ENCODE measurements around the gene SMOC2. TPM values are rescaled to one million over a fixed set of nuclear protein-coding genes. Genes with fewer than 3 reads are reported as not detected.
A peak's percentile ranks its signal among the peaks of the same experiment; 100 is the strongest.

Gene SMOC2
- total RNA-seq, 1 experiment from 2014 or later, result not detected

DNA sequence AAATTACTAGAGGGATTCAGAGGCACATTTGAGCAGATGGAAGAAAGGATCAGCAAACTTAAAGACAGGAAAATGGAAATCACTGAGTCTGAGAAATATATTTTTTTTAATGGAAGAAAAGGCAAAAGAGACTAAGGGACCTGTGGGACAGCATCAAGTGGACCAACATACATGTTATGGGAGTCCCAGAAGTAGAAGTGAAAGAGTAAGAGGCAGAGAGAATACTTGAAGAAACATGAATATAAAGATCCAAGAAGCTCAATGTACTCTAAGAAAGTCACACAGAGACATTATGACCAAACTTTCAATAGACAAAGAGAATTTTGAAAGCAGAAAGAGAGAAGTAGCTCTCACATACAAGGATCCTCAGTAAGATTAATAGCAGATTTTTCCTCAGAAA is 39.5 kb downstream of the SMOC2 start:
- DNase-seq (ENCODE audit: low read depth), result no peak

DNA sequence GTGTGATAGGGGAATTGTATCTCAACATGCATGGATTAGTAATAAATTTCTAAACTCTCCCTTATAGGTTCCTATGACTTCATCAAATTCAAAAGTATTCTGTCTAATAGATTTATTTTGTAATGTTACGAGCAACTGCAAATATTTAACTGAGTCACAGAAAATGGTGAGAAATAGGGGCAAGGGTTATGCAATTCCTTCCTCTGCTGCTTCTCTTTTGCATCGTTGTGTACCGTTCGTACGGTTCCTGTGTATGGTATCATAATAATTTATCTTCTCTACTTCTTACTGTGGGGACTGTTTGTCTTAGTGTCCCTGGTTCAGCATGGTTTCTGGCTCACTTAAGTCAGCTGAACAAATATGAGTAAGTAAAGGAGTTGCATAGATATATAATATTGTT is 44.8 kb downstream of the SMOC2 start:
- no peak for DNase-seq (ENCODE audit: low read depth)

- no peak for DNase-seq (ENCODE audit: low read depth)
These were observed 49.8 kb downstream of the SMOC2 start for GRCh38 chr6:168490757-168491156.

DNA sequence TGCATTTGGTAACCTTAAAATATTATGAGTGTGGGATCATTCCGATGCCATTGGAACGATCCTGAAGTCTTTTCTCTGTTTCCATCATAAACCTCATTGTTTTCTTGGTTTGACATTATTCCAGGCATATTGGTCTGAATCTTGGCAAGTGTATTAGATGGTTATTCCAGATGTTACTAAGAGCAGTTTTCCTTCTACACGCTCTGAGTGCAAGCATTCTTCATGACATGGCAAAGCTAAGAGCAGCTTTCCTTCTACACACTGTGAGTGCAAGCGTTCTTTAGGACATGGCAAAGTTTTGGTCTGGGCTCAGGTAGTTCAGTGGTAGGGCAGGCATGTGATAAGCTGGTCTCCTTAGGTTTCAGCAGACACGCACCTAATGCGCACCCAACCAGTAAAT is 53.0 kb downstream of the SMOC2 start:
- no peak for DNase-seq (ENCODE audit: low read depth)

DNA sequence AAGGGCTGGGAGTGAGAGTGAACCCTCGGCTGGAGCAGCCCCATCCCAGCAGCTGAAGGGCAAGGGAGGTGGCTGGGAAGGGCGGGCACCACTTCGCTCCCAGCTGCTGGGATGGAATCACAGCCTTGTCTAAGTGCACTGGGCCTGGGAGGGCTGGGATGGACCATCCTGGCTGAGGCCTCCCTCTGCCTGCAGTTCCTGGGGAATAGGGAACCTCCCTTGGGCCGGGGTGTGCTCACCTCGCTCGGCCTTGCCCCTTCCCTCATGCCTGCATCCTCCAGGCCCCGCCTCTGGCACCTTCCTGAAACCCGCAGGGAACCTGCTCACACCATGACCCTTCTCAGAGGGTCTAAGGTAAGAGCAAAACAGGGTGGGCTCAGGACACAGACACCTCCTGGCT is 53.7 kb downstream of the SMOC2 start:
- no peak for DNase-seq (ENCODE audit: low read depth)

GRCh38 chr6:168495133-168495532 is 54.1 kb downstream of the SMOC2 start:
- no peak for DNase-seq (ENCODE audit: low read depth)

GRCh38 chr6:168495636-168496035 is 54.7 kb downstream of the SMOC2 start:
- no peak for DNase-seq (ENCODE audit: low read depth)

DNA sequence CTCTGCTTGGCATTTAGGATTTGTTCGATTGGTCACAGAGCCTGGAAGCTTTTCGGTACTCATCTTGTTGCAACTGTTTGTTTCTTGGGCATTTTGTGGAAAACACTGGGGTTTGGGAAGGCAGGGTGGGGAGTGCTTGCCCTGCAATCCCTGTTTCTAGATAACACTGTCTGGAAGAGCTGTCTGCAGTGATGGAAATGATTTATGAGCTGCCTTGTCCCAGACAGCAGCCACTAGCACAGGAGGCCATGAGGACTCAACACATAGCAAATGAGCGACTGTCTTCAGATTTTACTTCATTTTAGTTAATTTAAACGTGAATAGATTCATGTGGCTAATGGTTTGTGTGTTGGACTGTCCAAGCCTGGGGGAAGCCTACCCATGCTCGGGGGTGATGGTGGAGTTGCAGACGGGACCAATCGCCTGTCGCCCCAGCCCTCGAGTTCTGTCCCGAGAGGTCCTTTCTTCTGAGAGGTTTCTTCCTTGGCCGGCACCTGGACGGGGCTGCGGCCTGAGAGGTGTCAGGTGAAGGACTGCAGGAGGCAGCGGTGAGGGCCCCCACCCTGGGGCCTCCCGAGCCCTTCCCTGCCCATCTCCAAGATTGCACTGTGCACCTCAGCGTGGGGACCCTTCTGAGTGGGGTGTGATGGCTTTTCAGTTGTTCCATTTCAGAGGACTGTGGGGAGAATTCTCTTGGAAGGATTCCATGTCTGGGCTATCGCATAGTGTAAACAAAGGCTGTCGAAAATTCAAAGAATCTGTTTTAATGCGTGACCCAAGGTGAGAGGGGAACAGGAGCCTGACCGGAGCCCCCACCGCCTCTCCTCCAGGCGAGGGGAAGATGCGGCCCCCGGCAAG is 55.4 kb downstream of the SMOC2 start:
- no peak for DNase-seq (ENCODE audit: low read depth)

DNA sequence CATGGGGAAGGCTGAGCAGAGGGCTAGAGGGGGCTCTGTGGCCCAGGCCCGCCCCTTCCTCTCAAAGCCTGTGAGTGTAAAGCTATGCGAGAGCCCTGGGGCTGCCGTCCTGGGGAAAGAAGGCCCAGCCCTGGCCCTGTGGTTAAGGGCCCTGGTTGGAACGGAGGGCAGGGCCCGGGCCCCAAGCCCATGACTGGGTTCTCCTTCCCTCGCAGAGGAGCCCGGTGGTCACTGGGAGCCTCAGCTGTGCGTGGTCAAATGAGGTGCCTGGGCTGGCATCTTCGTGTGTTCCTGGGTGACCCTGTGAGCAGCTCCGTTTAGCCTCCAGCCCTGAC is 56.0 kb downstream of the SMOC2 start:
- DNase-seq (ENCODE audit: low read depth), result no peak

DNA sequence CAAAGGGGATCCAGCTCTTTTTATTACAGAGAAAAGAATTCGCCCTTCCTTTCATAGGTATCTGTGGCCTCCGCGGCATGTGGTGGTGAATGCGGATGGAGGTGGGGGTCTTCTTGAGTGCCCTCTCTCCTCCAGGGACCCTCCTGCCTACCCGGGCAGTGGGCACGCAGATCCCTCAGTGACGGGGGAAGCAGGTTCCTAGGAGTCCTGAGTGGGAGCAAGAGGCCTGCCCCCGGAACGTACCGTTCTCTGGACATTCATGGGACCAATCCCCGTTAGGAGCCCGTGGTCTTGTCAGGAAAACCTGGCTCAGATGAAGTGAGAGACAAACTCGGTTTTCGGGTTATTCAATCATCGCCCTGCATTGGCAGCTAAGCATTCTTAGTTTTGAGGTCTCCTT is 56.4 kb downstream of the SMOC2 start:
- DNase-seq (ENCODE audit: low read depth), result no peak

GRCh38 chr6:168498161-168498843 is 57.3 kb downstream of the SMOC2 start:
- no peak for DNase-seq (ENCODE audit: low read depth)

DNA sequence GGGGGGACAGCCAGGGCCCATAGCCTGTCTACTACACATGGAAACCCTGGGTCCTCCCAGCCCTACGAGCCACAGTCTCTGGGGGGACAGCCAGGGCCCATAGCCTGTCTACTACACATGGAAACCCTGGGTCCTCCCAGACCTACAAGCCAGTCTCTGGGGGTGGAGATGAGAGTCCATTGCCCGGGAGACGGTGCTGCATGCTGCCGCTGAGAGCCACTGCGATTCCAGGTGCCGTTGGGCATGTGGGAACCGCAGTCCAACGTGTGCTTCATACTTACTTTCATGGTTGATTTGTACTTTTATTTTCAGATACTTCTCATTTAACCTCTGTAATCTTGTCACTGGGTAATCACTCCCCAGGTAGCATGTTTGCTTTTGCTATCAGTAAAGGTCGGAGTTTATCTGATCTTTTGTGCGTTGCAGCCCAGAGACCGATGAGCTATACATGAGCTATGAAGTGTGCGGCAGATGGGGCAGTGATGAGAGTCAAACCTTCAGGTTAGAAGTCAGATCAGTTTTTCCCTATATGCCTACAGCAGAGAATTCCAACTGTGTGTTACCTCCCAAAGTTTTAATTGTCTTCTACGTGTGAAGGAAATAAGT is 58.2 kb downstream of the SMOC2 start:
- no peak for DNase-seq (ENCODE audit: low read depth)

DNA sequence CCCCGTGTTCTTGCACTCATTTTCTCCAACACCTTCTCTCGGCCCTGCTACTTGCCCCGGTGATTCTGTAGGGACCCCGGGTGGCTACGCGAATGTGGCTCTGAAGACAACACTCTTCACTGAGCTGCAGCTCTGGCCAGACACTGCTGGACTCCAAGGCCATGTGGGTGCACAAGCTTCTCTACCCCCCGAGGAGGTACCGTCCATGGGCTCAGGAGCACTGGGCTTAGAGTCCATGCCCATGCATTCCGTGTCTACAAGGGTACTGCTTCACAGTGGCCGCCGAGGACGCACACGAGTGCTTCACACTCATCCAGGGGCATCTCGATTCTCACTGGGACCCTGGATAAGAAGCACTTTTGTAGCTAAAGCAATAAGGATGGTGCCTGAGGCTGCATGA is 59.5 kb downstream of the SMOC2 start:
- no peak for DNase-seq (ENCODE audit: low read depth)

GRCh38 chr6:168501561-168501960 is 60.6 kb downstream of the SMOC2 start:
- DNase-seq (ENCODE audit: low read depth), result no peak

GRCh38 chr6:168504366-168504765 is 63.4 kb downstream of the SMOC2 start:
- DNase-seq (ENCODE audit: low read depth), result no peak

DNA sequence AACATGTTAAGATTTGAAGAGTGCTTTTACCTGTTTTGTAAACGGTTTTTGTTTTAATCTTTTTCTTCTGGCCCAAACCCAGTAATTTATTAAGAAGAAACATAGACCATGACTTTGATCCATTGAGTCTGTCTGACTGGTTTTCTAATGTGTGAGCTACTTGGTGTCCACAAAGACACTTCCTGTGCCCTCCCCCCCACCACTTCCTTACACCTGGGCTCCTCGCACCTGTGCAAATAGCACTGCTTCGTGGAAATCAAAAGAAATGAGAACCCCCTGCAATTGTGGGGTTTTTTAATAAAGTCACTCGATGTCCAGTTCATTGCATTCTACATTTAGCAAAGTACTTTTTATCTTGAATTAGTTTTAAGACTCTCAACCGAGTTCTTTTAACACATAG is 65.5 kb downstream of the SMOC2 start:
- DNase-seq (ENCODE audit: low read depth), result no peak

DNA sequence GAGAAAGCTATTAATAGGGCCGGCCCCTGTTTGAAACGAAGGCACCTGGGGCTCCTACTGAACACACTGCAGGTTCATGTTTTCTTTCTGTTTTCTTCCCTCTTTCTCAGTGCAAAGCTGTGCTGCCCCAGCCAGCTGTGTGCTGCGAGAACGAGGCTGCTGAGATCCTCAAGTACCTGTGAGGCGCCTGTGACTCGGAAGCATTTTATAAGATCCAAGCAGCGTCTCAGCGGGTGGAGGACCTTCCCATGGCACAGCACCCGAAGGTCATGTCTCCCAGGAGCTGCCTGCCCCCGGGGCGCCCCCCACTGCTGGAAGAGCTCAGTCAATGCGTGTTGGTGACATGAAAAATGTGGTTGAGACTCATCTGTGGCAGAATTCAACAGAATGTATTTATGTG is 66.3 kb downstream of the SMOC2 start:
- DNase-seq (ENCODE audit: low read depth), result no peak

DNA sequence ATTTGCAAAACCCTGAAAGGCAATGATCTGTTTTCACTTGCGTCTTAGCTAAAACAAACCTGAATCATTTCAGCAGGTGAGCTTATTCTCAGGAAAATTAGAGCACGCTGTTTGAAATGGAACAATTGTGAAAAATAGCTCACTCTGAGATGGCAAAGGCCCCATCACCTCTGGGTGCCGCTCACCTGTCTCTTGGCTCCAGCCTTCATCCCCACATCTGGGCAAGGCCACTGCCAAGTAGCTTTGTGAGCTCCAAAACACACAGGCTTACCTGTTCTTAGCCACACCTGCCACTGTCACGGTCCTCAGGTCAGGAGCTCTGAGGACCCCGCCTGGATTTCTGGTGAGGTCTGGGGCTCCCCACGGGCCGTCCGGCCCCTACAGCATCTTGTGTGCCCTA is 66.7 kb downstream of the SMOC2 start:
- no peak for DNase-seq (ENCODE audit: low read depth)

DNA sequence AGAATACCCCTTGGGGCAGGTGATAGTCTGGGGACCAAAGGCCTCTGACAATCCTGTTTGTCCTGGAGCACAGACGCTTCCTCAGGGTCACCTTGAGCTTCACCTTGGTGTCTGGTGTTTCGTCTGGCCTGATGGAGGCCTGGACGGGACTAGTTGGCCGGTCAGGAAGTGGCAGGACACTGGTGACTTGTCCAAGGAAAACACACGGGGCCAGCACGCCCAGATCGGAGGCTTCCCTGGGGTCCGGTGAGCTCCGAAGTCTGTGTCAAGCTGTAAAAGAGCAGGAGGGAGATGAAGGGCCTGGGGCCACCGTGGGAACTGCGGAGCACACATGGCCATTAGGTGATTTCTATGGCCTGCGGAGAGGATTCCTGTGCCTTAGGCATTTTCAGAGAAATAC is 67.9 kb downstream of the SMOC2 start:
- DNase-seq (ENCODE audit: low read depth), result no peak

GRCh38 chr6:168513766-168514165 is 72.8 kb downstream of the SMOC2 start:
- no peak for DNase-seq (ENCODE audit: low read depth)

DNA sequence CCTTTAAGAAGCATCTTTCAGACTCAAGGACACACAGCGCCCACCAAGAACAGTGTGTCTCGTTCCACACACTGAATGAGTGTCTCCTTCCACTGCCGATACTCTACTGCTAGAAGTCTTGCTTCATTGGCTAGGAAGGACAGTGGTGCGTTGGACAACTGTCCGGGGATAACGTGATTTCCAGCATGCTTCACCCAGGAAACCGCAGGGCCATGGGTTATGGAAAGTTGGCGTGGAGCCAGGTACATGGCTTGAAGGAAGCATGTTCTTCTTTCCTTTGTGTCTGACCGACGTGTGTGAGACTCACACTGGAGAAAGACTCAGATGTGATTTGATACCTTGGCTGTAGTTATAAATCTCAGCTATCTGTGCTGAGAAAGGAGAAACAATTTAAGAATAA is 73.2 kb downstream of the SMOC2 start:
- peak; percentile 20 for DNase-seq (ENCODE audit: low read depth)

DNA sequence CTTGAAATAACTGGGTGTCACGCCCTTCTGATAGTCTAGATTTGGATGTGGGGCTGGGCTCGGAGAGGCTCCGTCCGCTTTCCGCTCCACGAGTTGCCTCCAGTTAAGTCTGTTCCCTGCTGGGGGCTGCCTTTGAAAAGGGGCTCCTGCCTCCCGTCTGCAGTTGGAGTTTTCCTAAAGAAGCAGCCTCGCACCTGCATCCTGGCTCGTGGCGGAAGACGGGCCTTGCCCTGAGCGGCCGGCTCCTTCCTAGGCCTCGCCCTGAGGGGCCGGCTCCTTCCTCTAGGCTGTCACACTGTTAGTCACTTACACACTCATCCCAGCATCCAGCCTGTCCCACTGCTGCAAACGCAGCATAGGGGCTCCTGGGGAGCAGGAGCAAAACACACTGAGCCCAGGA is 74.4 kb downstream of the SMOC2 start:
- DNase-seq (ENCODE audit: low read depth), result no peak
